HepG2 (cell line): ENCODE data around the gene NT5DC4. TPM values are rescaled to one million over a fixed set of nuclear protein-coding genes. Genes with fewer than 3 reads are reported as not detected.
A peak's percentile ranks its signal among the peaks of the same experiment; 100 is the strongest.

Experiments
- AGO2 ChIP-seq: fragments of 200-400 bp; formaldehyde crosslinking; optimal IDR thresholded peaks from 2 replicates; pipeline ENCODE3; 2017; ENCODE audit warnings: mild to moderate bottlenecking, low read depth, low read length, moderate library complexity
- ARNT ChIP-seq: fragments of 450-650 bp; IDR thresholded peaks from 2 replicates; pipeline ENCODE4 v1.6.1; 2017
- ATF1 ChIP-seq: IDR thresholded peaks from 2 replicates; pipeline ENCODE4 v1.6.1; 2016; ENCODE audit warnings: mild to moderate bottlenecking, control low read depth
- DDIT3 ChIP-seq: sonication (generic); formaldehyde crosslinking; IDR thresholded peaks from 2 replicates; pipeline ENCODE4 v1.4.0; 2020; ENCODE audit warnings: mild to moderate bottlenecking, missing genetic modification reagents
- EEA1 ChIP-seq: sonication (generic); formaldehyde crosslinking; IDR thresholded peaks from 2 replicates; pipeline ENCODE4 v1.5.1; 2020; ENCODE audit warnings: mild to moderate bottlenecking, missing genetic modification reagents, borderline replicate concordance
- NCOR1 ChIP-seq: fragments of 200-600 bp; sonication (generic); IDR thresholded peaks from 2 replicates; pipeline ENCODE4 v1.7.0; 2017; ENCODE audit warnings: antibody characterized with exemption, low read length, borderline replicate concordance
- NFAT5 ChIP-seq: sonication (generic); formaldehyde crosslinking; IDR thresholded peaks from 2 replicates; pipeline ENCODE4 v1.4.0; 2020; ENCODE audit warnings: missing genetic modification reagents
- NFKB2 ChIP-seq: sonication (generic); formaldehyde crosslinking; IDR thresholded peaks from 2 replicates; pipeline ENCODE4 v1.4.0; 2020; ENCODE audit warnings: missing genetic modification reagents, borderline replicate concordance
- NR2C2 ChIP-seq: sonication (generic); formaldehyde crosslinking; IDR thresholded peaks from 2 replicates; pipeline ENCODE4 v1.4.0; 2020; ENCODE audit warnings: missing genetic modification reagents, mild to moderate bottlenecking, moderate library complexity, borderline replicate concordance
- RBM22 ChIP-seq: fragments of 200-400 bp; formaldehyde crosslinking; optimal IDR thresholded peaks from 2 replicates; pipeline ENCODE3; 2017; ENCODE audit warnings: mild to moderate bottlenecking, low read length, moderate library complexity
- SNAPC5 ChIP-seq: sonication (generic); formaldehyde crosslinking; IDR thresholded peaks from 2 replicates; pipeline ENCODE4 v1.8.1; 2023; ENCODE audit warnings: mild to moderate bottlenecking, missing genetic modification reagents, borderline replicate concordance
- SSRP1 ChIP-seq: IDR thresholded peaks from 2 replicates; pipeline ENCODE4 v1.6.1; 2016; ENCODE audit warnings: control low read depth
- TFDP2 ChIP-seq: sonication (generic); formaldehyde crosslinking; IDR thresholded peaks from 2 replicates; pipeline ENCODE4 v1.4.0; 2020; ENCODE audit warnings: missing genetic modification reagents
- ZNF18 ChIP-seq: sonication (generic); formaldehyde crosslinking; IDR thresholded peaks from 2 replicates; pipeline ENCODE4 v1.8.0; 2022; ENCODE audit warnings: mild to moderate bottlenecking, missing genetic modification reagents; ENCODE audit not compliant: insufficient replicate concordance
- ZNF282 ChIP-seq: fragments of 450-650 bp; IDR thresholded peaks from 2 replicates; pipeline ENCODE4 v1.6.1; 2018; ENCODE audit not compliant: partially characterized antibody
- ZNF790 ChIP-seq: sonication (generic); formaldehyde crosslinking; IDR thresholded peaks from 2 replicates; pipeline ENCODE4 v1.8.0; 2022; ENCODE audit warnings: missing genetic modification reagents, mild to moderate bottlenecking, borderline replicate concordance
- ZSCAN12 ChIP-seq: sonication (generic); formaldehyde crosslinking; IDR thresholded peaks from 2 replicates; pipeline ENCODE4 v1.9.0; 2021; ENCODE audit warnings: mild to moderate bottlenecking, missing genetic modification reagents
- polyA plus RNA-seq, 8 experiments: library from polyadenylated mRNA; depleted of rRNA in 3 of 8; stranded (reverse) in 7 of 8; unstranded in 1 of 8; fragments of >200 nt; fragmentation: Illumina TruSeq in 4 of 8; extraction: Trizol in 4 of 8; gene quantifications; 2 replicates each; pipeline versions ENCODE4 v1.2.1 to v1.2.3, GENCODE V29; 2011 to 2016; ENCODE audit warnings: low read depth in 4 of 8, missing spikeins in 1 of 8, mixed read lengths in 1 of 8; ENCODE audit not compliant: insufficient read depth in 1 of 8
- total RNA-seq, 5 experiments: library from RNA; depleted of rRNA; stranded (reverse); fragments of >200 nt; fragmentation: Illumina TruSeq; extraction: Trizol; gene quantifications; 2 replicates each; pipeline ENCODE4 v1.2.3, GENCODE V29; 2016; ENCODE audit warnings: low read depth in 1 of 5

NT5DC4 gene
- total and polyA plus RNA-seq, 2 of the 13 experiments (the other 11 are each of a cell fraction or from before 2014, with no cell fraction given) = 0.04 to 4.2 TPM

- TF ChIP-seq AGO2 (no peak), TFDP2 (no peak; the same call in 1 of the 2 replicates), SSRP1 (no peak), ZNF18 (CRISPR knock-in tag) (no peak), ZNF790 (CRISPR knock-in tag) (no peak), NR2C2 (peak; percentile 69), NCOR1 (peak; percentile 84; the same call in 1 of the 2 replicates), NFAT5 (CRISPR knock-in tag) (no peak), ZSCAN12 (no peak), ARNT (no peak), DDIT3 (CRISPR knock-in tag) (no peak), ATF1 (CRISPR knock-in tag) (no peak), SNAPC5 (CRISPR knock-in tag) (no peak), NFKB2 (no peak; the same call in 1 of the 2 replicates), ZNF282 (no peak), RBM22 (no peak), EEA1 (CRISPR knock-in tag) (no peak)
Measured at GRCh38 chr2:112692495-112692911, 28.3 kb upstream of the NT5DC4 start (continued).
